ENCODE results near the gene TSPAN9. TPM values are rescaled to one million over a fixed set of nuclear protein-coding genes. Genes with fewer than 3 reads are reported as not detected.

TSPAN9 gene
- total and polyA plus RNA-seq, 4 donors: 17.4 to 62.9 (median 34.2) TPM

DNA sequence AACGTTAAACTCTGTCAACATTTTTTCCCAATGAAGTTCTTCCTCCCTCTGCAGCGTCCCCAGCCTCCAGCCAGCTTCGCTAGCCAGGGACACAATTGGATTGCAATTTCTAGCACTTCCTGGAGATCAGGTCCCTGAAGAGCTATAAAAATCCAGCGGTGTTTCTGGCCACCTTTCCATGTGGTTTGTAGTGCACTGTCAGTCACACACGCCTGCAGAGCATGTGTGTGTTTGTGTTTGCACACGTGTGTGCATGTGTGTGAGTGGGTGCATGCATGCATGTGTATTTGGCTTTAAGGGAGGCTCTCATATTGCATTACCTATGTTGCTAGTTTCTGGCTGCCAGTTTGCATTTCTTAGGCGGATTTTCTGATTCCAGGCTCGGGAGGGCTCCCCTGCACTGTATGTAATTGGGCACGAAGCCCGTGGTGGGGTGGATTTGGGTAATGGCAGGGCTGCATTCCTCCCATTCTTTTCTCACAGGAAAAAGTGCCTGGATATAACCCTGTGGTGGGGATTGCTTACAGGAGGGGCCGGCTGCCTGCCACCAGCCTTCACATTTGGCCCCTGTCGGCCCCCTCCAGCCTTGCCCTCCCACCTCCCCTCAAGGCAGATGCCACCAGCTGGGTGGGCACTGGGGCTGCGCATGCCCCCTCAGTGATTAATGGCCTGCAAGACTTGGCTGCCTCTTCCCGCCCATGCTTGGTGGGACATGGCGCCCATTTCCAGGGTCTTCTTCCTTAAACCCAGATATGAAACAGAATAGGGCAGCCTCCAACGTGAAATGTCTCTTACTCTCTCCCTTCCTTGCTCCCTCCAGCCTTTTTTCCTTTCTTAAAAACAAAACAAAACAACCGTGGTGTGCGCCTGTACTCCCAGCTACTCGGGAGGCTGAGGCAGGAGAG is 74.0 kb downstream of the TSPAN9 start:
- H3K9ac ChIP-seq (ENCODE audit: low read depth in 1 of 2, low read length in 2 of 2): no peak overlapping the region
- no peak overlapping the region for H3K4me3 ChIP-seq (ENCODE audit: low read depth in 1 of 3, low read length in 3 of 3)
- peaks cover 0 to 15% (median 2%) of the 10 kb centered on the region in 4 donors for H3K4me1 ChIP-seq (ENCODE audit: control insufficient read depth in 4 of 4, insufficient read depth in 4 of 4, low read length in 3 of 4)
- no peaks in the 10 kb centered on the region for H3K9me3 ChIP-seq (ENCODE audit: control insufficient read depth in 4 of 4, low read length in 3 of 4)
- peaks cover 0 to 5% (median 2%) of the 10 kb centered on the region in 4 donors for H3K36me3 ChIP-seq (ENCODE audit: control insufficient read depth in 4 of 4, insufficient read depth in 3 of 4, low read depth in 1 of 4, low read length in 3 of 4)
- no peak for TF ChIP-seq RAD21 (IDR thresholded peaks at IDR 0.05)
- TF ChIP-seq, protein P1, sequence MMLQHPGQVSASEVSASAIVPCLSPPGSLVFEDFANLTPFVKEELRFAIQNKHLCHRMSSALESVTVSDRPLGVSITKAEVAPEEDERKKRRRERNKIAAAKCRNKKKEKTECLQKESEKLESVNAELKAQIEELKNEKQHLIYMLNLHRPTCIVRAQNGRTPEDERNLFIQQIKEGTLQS (IDR thresholded peaks at IDR 0.05): no peak
- TF ChIP-seq, protein P2, sequence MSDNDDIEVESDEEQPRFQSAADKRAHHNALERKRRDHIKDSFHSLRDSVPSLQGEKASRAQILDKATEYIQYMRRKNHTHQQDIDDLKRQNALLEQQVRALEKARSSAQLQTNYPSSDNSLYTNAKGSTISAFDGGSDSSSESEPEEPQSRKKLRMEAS (IDR thresholded peaks at IDR 0.05): no peak
- TF ChIP-seq SP1 (IDR thresholded peaks at IDR 0.05): no peak
- no peak for TF ChIP-seq HNF4A (conservative IDR thresholded peaks at IDR 0.05)
- no peak for TF ChIP-seq GABPA (IDR thresholded peaks at IDR 0.05 in 1 of 2, conservative IDR thresholded peaks at IDR 0.05 in 1 of 2)
- no peak for TF ChIP-seq TAF1 (conservative IDR thresholded peaks at IDR 0.05)
- TF ChIP-seq, protein P3, sequence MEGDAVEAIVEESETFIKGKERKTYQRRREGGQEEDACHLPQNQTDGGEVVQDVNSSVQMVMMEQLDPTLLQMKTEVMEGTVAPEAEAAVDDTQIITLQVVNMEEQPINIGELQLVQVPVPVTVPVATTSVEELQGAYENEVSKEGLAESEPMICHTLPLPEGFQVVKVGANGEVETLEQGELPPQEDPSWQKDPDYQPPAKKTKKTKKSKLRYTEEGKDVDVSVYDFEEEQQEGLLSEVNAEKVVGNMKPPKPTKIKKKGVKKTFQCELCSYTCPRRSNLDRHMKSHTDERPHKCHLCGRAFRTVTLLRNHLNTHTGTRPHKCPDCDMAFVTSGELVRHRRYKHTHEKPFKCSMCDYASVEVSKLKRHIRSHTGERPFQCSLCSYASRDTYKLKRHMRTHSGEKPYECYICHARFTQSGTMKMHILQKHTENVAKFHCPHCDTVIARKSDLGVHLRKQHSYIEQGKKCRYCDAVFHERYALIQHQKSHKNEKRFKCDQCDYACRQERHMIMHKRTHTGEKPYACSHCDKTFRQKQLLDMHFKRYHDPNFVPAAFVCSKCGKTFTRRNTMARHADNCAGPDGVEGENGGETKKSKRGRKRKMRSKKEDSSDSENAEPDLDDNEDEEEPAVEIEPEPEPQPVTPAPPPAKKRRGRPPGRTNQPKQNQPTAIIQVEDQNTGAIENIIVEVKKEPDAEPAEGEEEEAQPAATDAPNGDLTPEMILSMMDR (IDR thresholded peaks at IDR 0.05; ENCODE audit: low read depth, low read length, missing input control): no peak
- no peak for TF ChIP-seq YY1 (IDR thresholded peaks at IDR 0.05)
- no peak for TF ChIP-seq HNF4G (IDR thresholded peaks at IDR 0.05)
- TF ChIP-seq, protein P4, sequence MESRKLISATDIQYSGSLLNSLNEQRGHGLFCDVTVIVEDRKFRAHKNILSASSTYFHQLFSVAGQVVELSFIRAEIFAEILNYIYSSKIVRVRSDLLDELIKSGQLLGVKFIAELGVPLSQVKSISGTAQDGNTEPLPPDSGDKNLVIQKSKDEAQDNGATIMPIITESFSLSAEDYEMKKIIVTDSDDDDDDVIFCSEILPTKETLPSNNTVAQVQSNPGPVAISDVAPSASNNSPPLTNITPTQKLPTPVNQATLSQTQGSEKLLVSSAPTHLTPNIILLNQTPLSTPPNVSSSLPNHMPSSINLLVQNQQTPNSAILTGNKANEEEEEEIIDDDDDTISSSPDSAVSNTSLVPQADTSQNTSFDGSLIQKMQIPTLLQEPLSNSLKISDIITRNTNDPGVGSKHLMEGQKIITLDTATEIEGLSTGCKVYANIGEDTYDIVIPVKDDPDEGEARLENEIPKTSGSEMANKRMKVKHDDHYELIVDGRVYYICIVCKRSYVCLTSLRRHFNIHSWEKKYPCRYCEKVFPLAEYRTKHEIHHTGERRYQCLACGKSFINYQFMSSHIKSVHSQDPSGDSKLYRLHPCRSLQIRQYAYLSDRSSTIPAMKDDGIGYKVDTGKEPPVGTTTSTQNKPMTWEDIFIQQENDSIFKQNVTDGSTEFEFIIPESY (IDR thresholded peaks at IDR 0.05): no peak
- no peak for TF ChIP-seq FOXA1 (IDR thresholded peaks at IDR 0.05)
- TF ChIP-seq, protein P5, sequence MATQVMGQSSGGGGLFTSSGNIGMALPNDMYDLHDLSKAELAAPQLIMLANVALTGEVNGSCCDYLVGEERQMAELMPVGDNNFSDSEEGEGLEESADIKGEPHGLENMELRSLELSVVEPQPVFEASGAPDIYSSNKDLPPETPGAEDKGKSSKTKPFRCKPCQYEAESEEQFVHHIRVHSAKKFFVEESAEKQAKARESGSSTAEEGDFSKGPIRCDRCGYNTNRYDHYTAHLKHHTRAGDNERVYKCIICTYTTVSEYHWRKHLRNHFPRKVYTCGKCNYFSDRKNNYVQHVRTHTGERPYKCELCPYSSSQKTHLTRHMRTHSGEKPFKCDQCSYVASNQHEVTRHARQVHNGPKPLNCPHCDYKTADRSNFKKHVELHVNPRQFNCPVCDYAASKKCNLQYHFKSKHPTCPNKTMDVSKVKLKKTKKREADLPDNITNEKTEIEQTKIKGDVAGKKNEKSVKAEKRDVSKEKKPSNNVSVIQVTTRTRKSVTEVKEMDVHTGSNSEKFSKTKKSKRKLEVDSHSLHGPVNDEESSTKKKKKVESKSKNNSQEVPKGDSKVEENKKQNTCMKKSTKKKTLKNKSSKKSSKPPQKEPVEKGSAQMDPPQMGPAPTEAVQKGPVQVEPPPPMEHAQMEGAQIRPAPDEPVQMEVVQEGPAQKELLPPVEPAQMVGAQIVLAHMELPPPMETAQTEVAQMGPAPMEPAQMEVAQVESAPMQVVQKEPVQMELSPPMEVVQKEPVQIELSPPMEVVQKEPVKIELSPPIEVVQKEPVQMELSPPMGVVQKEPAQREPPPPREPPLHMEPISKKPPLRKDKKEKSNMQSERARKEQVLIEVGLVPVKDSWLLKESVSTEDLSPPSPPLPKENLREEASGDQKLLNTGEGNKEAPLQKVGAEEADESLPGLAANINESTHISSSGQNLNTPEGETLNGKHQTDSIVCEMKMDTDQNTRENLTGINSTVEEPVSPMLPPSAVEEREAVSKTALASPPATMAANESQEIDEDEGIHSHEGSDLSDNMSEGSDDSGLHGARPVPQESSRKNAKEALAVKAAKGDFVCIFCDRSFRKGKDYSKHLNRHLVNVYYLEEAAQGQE (IDR thresholded peaks at IDR 0.05): no peak
- no peak for DNase-seq (ENCODE audit: low spot score)
- no peak overlapping the region for H3K27ac ChIP-seq (ENCODE audit: low read depth in 1 of 2, low read length in 2 of 2)
- H3K27me3 ChIP-seq (ENCODE audit: control insufficient read depth in 4 of 4, insufficient read depth in 4 of 4, low read length in 3 of 4): no peaks in the 10 kb centered on the region
- 70% methylated on average over 19 of the region's 19 CpGs for WGBS

Measured in liver (tissue), 9 donors.